Measurements from ENCODE around the gene ST6GALNAC6.

The ST6GALNAC6 gene

DNA sequence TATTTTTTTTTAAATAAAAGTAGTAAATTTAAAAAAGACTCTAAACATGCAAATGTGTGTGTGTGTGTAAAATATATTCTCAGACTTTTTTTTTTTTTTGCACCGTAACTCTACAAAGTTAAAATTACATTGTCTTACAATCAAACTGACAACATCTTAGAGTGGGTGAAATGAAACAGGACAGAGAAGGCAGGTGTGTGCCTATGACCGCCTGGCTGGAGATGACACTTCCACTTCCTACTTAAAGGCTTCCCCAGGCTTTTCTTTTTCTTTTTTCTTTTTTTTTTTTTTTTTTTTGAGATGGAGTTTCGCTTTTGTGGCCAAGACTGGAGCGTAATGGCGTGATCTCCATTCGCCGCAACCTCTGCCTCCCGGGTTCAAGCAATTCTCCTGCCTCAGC lies 19.3 kb downstream of the ST6GALNAC6 start:
- H3K4me3 ChIP-seq (ENCODE audit: insufficient read depth in 1 of 2, low read depth in 1 of 2, low read length in 2 of 2) = no peak overlapping the region
- H3K4me1 ChIP-seq (ENCODE audit: control insufficient read depth, insufficient read depth, low read depth, low read length) = peaks cover 44% of the 10 kb centered on the region
- WGBS = 84% methylated on average over 7 of the region's 8 CpGs

DNA sequence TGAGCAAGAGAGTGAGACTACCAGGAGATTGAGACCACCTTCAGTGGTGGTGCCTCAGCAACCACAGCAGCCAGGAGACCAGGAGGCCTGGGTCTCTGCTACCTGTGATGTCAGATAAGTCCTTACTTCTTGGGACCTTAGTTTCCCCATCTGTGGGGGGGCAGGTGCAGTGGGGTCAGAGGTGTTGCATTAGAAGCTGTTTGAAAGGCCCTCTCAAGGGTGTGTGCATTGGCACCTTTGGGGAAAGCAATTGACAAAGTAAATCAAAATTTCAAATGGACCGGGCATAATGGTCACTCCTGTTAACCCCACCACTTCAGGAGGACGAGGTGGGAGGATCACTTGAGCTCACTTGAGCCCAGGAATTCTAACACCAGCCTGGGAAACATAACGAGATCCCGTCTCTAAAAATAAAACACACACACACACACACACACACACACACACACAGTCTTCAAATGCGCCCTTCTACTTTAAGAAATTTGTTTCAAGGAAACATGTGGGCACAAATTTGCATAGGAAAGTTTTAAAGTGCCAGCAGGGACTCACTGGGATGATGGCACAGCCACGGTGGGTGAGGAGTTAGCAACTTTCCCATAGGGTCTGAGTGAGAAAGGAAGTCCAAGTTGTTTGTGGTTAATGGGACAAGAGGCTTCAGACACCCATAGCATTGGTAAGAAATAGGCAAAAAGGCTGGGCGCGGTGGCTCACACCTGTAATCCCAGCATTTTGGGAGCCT lies 20.6 kb downstream of the ST6GALNAC6 start:
- peaks cover 10 to 16% of the 10 kb centered on the region in 2 experiments for H3K36me3 ChIP-seq (ENCODE audit: control insufficient read depth in 1 of 2, insufficient read depth in 2 of 2, low read depth in 1 of 2, low read length in 2 of 2)
- no peak overlapping the region for H3K9ac ChIP-seq (ENCODE audit: low read length)
- no peak overlapping the region for H3K4me3 ChIP-seq (ENCODE audit: insufficient read depth in 1 of 2, low read depth in 1 of 2, low read length in 2 of 2)
- no peaks in the 10 kb centered on the region for H3K27me3 ChIP-seq (ENCODE audit: control insufficient read depth in 1 of 2, insufficient read depth in 1 of 2, low read length in 2 of 2)
- no peaks in the 10 kb centered on the region for H3K9me3 ChIP-seq (ENCODE audit: control insufficient read depth, low read length)
- H2BK15ac ChIP-seq (ENCODE audit: low read depth, poor library complexity, severe bottlenecking) = no peak overlapping the region
- H2AFZ ChIP-seq (ENCODE audit: low read depth, low read length) = no peak overlapping the region
- 87% methylated on average over 6 of the region's 8 CpGs for WGBS
- H3K14ac ChIP-seq (ENCODE audit: low read length in 2 of 2) = no peak overlapping the region
- no peak overlapping the region for H2BK120ac ChIP-seq (ENCODE audit: low read depth, low read length)
- no peak overlapping the region for H3K18ac ChIP-seq (ENCODE audit: low read depth in 1 of 2, low read length in 2 of 2)
- peak overlapping the region in 1 of 2 experiments; percentile 38 for H2BK12ac ChIP-seq (ENCODE audit: low read length in 2 of 2)
- no peak overlapping the region for H3K27ac ChIP-seq (ENCODE audit: low read length, poor library complexity, severe bottlenecking)
- H2BK5ac ChIP-seq (ENCODE audit: low read depth, low read length, poor library complexity, severe bottlenecking) = no peak overlapping the region
- H3K4ac ChIP-seq (ENCODE audit: low read depth in 1 of 2, low read length in 2 of 2) = peak overlapping the region in 1 of 2 experiments; percentile 49
- peaks cover 41% of the 10 kb centered on the region for H3K4me1 ChIP-seq (ENCODE audit: control insufficient read depth, insufficient read depth, low read depth, low read length)
- DNase-seq = no peak
- no peak overlapping the region for H4K8ac ChIP-seq (ENCODE audit: low read length)
- peaks cover 19% of the 10 kb centered on the region for H3K79me1 ChIP-seq (replicated peaks; ENCODE audit: low read length, poor library complexity, severe bottlenecking)
- no peak overlapping the region for H3K4me2 ChIP-seq (ENCODE audit: low read length, poor library complexity, severe bottlenecking)
- H4K91ac ChIP-seq (ENCODE audit: low read length) = no peak overlapping the region
- no peak overlapping the region for H2AK5ac ChIP-seq (ENCODE audit: low read length, severe bottlenecking)
- no peak overlapping the region for H3K23ac ChIP-seq (ENCODE audit: low read length in 2 of 2)

More for the DNA sequence above, 19.3 kb downstream of the ST6GALNAC6 start:
- Histone ChIP-seq H3K4me2 (ENCODE audit: low read length, poor library complexity, severe bottlenecking) (no peak overlapping the region), H3K9me3 (ENCODE audit: control insufficient read depth, low read length) (no peaks in the 10 kb centered on the region), H3K4ac (ENCODE audit: low read depth in 1 of 2, low read length in 2 of 2) (no peak overlapping the region), H2BK120ac (ENCODE audit: low read depth, low read length) (no peak overlapping the region), H2BK12ac (ENCODE audit: low read length in 2 of 2) (no peak overlapping the region), H3K27me3 (ENCODE audit: control insufficient read depth in 1 of 2, insufficient read depth in 1 of 2, low read length in 2 of 2) (no peaks in the 10 kb centered on the region), H2BK15ac (ENCODE audit: low read depth, poor library complexity, severe bottlenecking) (no peak overlapping the region), H4K8ac (ENCODE audit: low read length) (no peak overlapping the region), H3K9ac (ENCODE audit: low read length) (no peak overlapping the region), H2BK5ac (ENCODE audit: low read depth, low read length, poor library complexity, severe bottlenecking) (no peak overlapping the region), H3K18ac (ENCODE audit: low read depth in 1 of 2, low read length in 2 of 2) (no peak overlapping the region), H3K14ac (ENCODE audit: low read length in 2 of 2) (no peak overlapping the region), H3K27ac (ENCODE audit: low read length, poor library complexity, severe bottlenecking) (no peak overlapping the region), H3K23ac (ENCODE audit: low read length in 2 of 2) (no peak overlapping the region), H3K79me1 (replicated peaks; ENCODE audit: low read length, poor library complexity, severe bottlenecking) (peaks cover 10% of the 10 kb centered on the region), H3K36me3 (ENCODE audit: control insufficient read depth in 1 of 2, insufficient read depth in 2 of 2, low read depth in 1 of 2, low read length in 2 of 2) (peaks cover 20 to 22% of the 10 kb centered on the region in 2 experiments), H2AFZ (ENCODE audit: low read depth, low read length) (no peak overlapping the region), H2AK5ac (ENCODE audit: low read length, severe bottlenecking) (no peak overlapping the region), H4K91ac (ENCODE audit: low read length) (no peak overlapping the region)
- DNase-seq = no peak

DNA sequence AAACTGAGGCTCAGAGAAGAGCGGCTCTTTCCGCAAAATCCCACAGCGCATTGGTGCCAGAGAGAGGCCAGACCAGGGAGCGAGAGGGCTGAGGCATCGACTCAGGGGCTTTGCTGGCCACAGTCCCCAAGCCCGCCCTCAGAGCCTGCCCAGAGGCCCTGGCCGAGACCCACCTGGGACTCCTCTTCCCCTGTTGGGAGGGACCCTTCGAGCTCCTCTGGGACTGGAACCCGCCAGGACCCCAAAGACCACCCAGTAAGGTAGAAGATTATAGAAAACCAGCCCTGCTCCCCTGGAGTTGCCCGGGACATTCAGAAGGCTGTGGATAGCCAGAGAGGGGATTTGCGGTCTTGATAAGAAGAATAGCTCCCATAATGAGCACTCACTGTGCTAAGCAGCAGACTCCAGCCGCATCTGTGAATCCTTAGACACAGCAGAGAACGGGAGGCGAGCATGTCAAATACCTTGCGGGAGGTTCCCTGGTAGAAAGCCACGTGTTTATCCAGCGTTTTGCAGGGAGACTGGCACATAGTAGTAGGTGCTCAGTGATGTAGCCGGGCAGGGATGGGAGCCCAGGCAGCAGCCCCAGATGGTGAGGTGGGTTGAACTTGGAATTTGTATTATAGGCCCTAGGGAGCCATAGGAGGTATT lies 21.3 kb downstream of the ST6GALNAC6 start:
- H3K9me3 ChIP-seq (ENCODE audit: control insufficient read depth, low read length) = no peaks in the 10 kb centered on the region
- peak overlapping the region; percentile 86 for H2BK120ac ChIP-seq (ENCODE audit: low read depth, low read length)
- H2BK5ac ChIP-seq (ENCODE audit: low read depth, low read length, poor library complexity, severe bottlenecking) = no peak overlapping the region
- no peak for DNase-seq
- H2AFZ ChIP-seq (ENCODE audit: low read depth, low read length) = peak overlapping the region; percentile 87
- peak overlapping the region in 1 of 2 experiments; percentile 86 for H3K18ac ChIP-seq (ENCODE audit: low read depth in 1 of 2, low read length in 2 of 2)
- 49% methylated on average over 16 of the region's 18 CpGs for WGBS
- peak overlapping the region in 1 of 2 experiments; percentile 56 for H3K14ac ChIP-seq (ENCODE audit: low read length in 2 of 2)
- peak overlapping the region; percentile 79 to 85 for H2BK12ac ChIP-seq (ENCODE audit: low read length in 2 of 2)
- no peaks in the 10 kb centered on the region for H3K27me3 ChIP-seq (ENCODE audit: control insufficient read depth in 1 of 2, insufficient read depth in 1 of 2, low read length in 2 of 2)
- H3K4ac ChIP-seq (ENCODE audit: low read depth in 1 of 2, low read length in 2 of 2) = peak overlapping the region; percentile 88 to 92
- H3K23ac ChIP-seq (ENCODE audit: low read length in 2 of 2) = peak overlapping the region in 1 of 2 experiments; percentile 43
- peak overlapping the region; percentile 89 for H3K9ac ChIP-seq (ENCODE audit: low read length)
- no peak overlapping the region for H3K27ac ChIP-seq (ENCODE audit: low read length, poor library complexity, severe bottlenecking)
- H3K4me1 ChIP-seq (ENCODE audit: control insufficient read depth, insufficient read depth, low read depth, low read length) = peaks cover 46% of the 10 kb centered on the region
- peak overlapping the region; percentile 83 for H4K8ac ChIP-seq (ENCODE audit: low read length)
- H2BK15ac ChIP-seq (ENCODE audit: low read depth, poor library complexity, severe bottlenecking) = peak overlapping the region; percentile 88
- H2AK5ac ChIP-seq (ENCODE audit: low read length, severe bottlenecking) = no peak overlapping the region
- H3K79me1 ChIP-seq (replicated peaks; ENCODE audit: low read length, poor library complexity, severe bottlenecking) = peaks cover 19% of the 10 kb centered on the region
- H3K36me3 ChIP-seq (ENCODE audit: control insufficient read depth in 1 of 2, insufficient read depth in 2 of 2, low read depth in 1 of 2, low read length in 2 of 2) = peaks cover 15 to 21% of the 10 kb centered on the region in 2 experiments
- H3K4me3 ChIP-seq (ENCODE audit: insufficient read depth in 1 of 2, low read depth in 1 of 2, low read length in 2 of 2) = peak overlapping the region; percentile 57 to 90
- H3K4me2 ChIP-seq (ENCODE audit: low read length, poor library complexity, severe bottlenecking) = peak overlapping the region; percentile 93
- peak overlapping the region; percentile 57 for H4K91ac ChIP-seq (ENCODE audit: low read length)

DNA sequence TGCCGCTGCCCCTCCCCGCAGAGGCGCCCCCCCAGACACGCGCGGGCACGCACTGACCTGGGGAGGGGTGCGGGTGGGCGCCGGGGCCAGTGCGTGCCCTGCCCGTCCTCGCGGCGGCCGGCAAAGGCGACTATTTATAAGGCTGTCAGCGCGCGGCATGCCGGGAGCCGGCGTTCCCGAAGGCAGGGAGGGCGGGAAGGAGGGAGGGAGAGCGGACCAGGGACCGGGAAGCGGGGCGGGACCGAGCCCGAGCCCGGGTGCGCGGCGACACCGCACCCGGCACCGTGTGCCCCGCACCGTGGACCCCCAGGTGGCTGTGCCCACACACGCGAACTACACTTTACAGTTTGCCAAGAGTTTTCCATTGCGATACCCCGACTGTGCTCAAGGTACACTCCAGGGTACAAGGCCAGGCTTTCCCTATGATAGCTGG lies 21.8 kb downstream of the ST6GALNAC6 start, which contains the start of gene AK1:
Gene AK1 (minus strand): TSS at position 110 of the 433 bp plus-strand sequence. CDS start 3,058 bp downstream, outside the sequence.
- Histone ChIP-seq H3K23ac (ENCODE audit: low read length in 2 of 2) (peak within 1 kb of the TSS in 1 of 2 experiments; percentile 63), H2BK12ac (ENCODE audit: low read length in 2 of 2) (peak within 1 kb of the TSS; percentile 79 to 85), H2AK5ac (ENCODE audit: low read length, severe bottlenecking) (peak within 1 kb of the TSS; percentile 57), H3K36me3 (ENCODE audit: control insufficient read depth in 1 of 2, insufficient read depth in 2 of 2, low read depth in 1 of 2, low read length in 2 of 2) (peaks cover 16 to 21% of the 10 kb centered on the region in 2 experiments), H3K9ac (ENCODE audit: low read length) (peak within 1 kb of the TSS; percentile 93), H3K4me1 (ENCODE audit: control insufficient read depth, insufficient read depth, low read depth, low read length) (peaks cover 44% of the 10 kb centered on the region), H3K27me3 (ENCODE audit: control insufficient read depth in 1 of 2, insufficient read depth in 1 of 2, low read length in 2 of 2) (no peaks in the 10 kb centered on the region), H3K4ac (ENCODE audit: low read depth in 1 of 2, low read length in 2 of 2) (peak within 1 kb of the TSS; percentile 94), H3K4me3 (ENCODE audit: insufficient read depth in 1 of 2, low read depth in 1 of 2, low read length in 2 of 2) (peak within 1 kb of the TSS; percentile 57 to 90), H2BK120ac (ENCODE audit: low read depth, low read length) (peak within 1 kb of the TSS; percentile 86), H3K79me1 (replicated peaks; ENCODE audit: low read length, poor library complexity, severe bottlenecking) (peaks cover 19% of the 10 kb centered on the region), H3K9me3 (ENCODE audit: control insufficient read depth, low read length) (no peaks in the 10 kb centered on the region), H3K27ac (ENCODE audit: low read length, poor library complexity, severe bottlenecking) (no peak within 1 kb of the TSS), H4K91ac (ENCODE audit: low read length) (peak within 1 kb of the TSS; percentile 96), H2AFZ (ENCODE audit: low read depth, low read length) (peak within 1 kb of the TSS; percentile 87), H3K4me2 (ENCODE audit: low read length, poor library complexity, severe bottlenecking) (peak within 1 kb of the TSS; percentile 93), H3K18ac (ENCODE audit: low read depth in 1 of 2, low read length in 2 of 2) (peak within 1 kb of the TSS; percentile 80 to 94), H2BK5ac (ENCODE audit: low read depth, low read length, poor library complexity, severe bottlenecking) (no peak within 1 kb of the TSS), H2BK15ac (ENCODE audit: low read depth, poor library complexity, severe bottlenecking) (peak within 1 kb of the TSS; percentile 88), H4K8ac (ENCODE audit: low read length) (peak within 1 kb of the TSS; percentile 88), H3K14ac (ENCODE audit: low read length in 2 of 2) (peak within 1 kb of the TSS; percentile 43 to 56)
- 2% methylated on average over 33 of the region's 44 CpGs for WGBS
- DNase-seq = peak; percentile 74

Measured in mesenchymal stem cell (in vitro differentiated cells and primary cell).